ENCODE data around the gene SRRM4. TPM values are rescaled to one million over a fixed set of nuclear protein-coding genes. Genes with fewer than 3 reads are reported as not detected.

SRRM4 gene
- total and polyA plus RNA-seq, 2 experiments from 2014 or later, result 0.53 to 0.63 TPM

DNA sequence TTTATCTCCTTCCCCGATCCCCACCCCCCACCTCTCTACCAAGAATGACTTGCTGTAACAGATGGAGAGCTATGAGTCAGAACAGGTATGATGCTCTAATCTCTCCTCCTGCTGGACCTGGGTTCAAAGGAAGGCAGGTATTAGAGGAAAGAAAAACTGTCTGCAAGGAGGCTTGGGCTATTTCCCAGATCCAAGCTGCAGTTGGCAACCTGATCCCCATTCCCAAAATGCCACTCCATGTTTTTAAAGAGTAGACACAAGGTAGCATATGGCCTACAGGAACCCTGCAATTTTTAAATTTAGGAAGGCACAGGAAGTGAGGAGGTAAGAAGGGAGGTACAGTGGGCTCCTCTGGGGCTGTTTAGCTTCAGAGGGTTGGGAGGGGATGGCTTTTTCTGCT is 33.0 kb downstream of the SRRM4 start:
- no peak overlapping the region for H3K27ac ChIP-seq (ENCODE audit: low read depth)
- no peaks in the 10 kb centered on the region for H4K20me1 ChIP-seq (replicated peaks; ENCODE audit: insufficient read depth)
- H3K27me3 Mint-ChIP-seq (ENCODE audit: insufficient read depth, low read depth, poor library complexity), result peaks cover under 1% of the 10 kb centered on the region
- H3K4me1 ChIP-seq (ENCODE audit: insufficient read depth), result peaks cover 45% of the 10 kb centered on the region
- H3K36me3 ChIP-seq (ENCODE audit: insufficient read depth), result no peaks in the 10 kb centered on the region
- H3K9me2 ChIP-seq (ENCODE audit: insufficient read depth), result no peaks in the 10 kb centered on the region
- H3K9me3 Mint-ChIP-seq, result no peaks in the 10 kb centered on the region
- H3K4me2 ChIP-seq, result no peak overlapping the region
- DNase-seq (ENCODE audit: low spot score) (no peak), ATAC-seq (no peak)
- no peak overlapping the region for H3K4me3 Mint-ChIP-seq
- H3K36me3 Mint-ChIP-seq (ENCODE audit: low read depth), result no peaks in the 10 kb centered on the region
- H3K4me3 ChIP-seq, result no peak overlapping the region
- H3K27me3 ChIP-seq (ENCODE audit: insufficient read depth), result peaks cover 6% of the 10 kb centered on the region; the same call in 1 of the 2 replicates
- no peaks in the 10 kb centered on the region for H3F3A ChIP-seq (replicated peaks; ENCODE audit: low read depth)
- no peaks in the 10 kb centered on the region for H3K79me2 ChIP-seq (replicated peaks; ENCODE audit: insufficient read depth)
- H3K4me1 Mint-ChIP-seq, result peaks cover 47% of the 10 kb centered on the region
- H2AFZ ChIP-seq, result peak overlapping the region; percentile 34; the same call in 1 of the 2 replicates
- TF ChIP-seq NANOG (IDR thresholded peaks at IDR 0.05; ENCODE audit: borderline replicate concordance) (no peak), STAT1 (IDR thresholded peaks at IDR 0.05; ENCODE audit: unreplicated experiment) (no peak), POLR2AphosphoS5 (IDR thresholded peaks at IDR 0.05; ENCODE audit: low read depth) (no peak), ETS1 (IDR thresholded peaks at IDR 0.05) (no peak), ZNF331 (CRISPR knock-in tag; IDR thresholded peaks at IDR 0.05; ENCODE audit: low read depth) (no peak), EZH2 (IDR thresholded peaks at IDR 0.05; ENCODE audit: low read depth, unreplicated experiment) (no peak), EZH2phosphoT487 (IDR thresholded peaks at IDR 0.05; ENCODE audit: unreplicated experiment) (no peak), JUNB (IDR thresholded peaks at IDR 0.05; ENCODE audit: unreplicated experiment) (no peak), ZNF462 (CRISPR knock-in tag; IDR thresholded peaks at IDR 0.05) (no peak), CREB1 (CRISPR knock-in tag; IDR thresholded peaks at IDR 0.05; ENCODE audit: low read depth) (no peak), ZNF114 (CRISPR knock-in tag; IDR thresholded peaks at IDR 0.05) (no peak)
- TF ChIP-seq, protein P1, sequence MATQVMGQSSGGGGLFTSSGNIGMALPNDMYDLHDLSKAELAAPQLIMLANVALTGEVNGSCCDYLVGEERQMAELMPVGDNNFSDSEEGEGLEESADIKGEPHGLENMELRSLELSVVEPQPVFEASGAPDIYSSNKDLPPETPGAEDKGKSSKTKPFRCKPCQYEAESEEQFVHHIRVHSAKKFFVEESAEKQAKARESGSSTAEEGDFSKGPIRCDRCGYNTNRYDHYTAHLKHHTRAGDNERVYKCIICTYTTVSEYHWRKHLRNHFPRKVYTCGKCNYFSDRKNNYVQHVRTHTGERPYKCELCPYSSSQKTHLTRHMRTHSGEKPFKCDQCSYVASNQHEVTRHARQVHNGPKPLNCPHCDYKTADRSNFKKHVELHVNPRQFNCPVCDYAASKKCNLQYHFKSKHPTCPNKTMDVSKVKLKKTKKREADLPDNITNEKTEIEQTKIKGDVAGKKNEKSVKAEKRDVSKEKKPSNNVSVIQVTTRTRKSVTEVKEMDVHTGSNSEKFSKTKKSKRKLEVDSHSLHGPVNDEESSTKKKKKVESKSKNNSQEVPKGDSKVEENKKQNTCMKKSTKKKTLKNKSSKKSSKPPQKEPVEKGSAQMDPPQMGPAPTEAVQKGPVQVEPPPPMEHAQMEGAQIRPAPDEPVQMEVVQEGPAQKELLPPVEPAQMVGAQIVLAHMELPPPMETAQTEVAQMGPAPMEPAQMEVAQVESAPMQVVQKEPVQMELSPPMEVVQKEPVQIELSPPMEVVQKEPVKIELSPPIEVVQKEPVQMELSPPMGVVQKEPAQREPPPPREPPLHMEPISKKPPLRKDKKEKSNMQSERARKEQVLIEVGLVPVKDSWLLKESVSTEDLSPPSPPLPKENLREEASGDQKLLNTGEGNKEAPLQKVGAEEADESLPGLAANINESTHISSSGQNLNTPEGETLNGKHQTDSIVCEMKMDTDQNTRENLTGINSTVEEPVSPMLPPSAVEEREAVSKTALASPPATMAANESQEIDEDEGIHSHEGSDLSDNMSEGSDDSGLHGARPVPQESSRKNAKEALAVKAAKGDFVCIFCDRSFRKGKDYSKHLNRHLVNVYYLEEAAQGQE (IDR thresholded peaks at IDR 0.05; ENCODE audit: unreplicated experiment), result no peak
- TF ChIP-seq, protein P2, sequence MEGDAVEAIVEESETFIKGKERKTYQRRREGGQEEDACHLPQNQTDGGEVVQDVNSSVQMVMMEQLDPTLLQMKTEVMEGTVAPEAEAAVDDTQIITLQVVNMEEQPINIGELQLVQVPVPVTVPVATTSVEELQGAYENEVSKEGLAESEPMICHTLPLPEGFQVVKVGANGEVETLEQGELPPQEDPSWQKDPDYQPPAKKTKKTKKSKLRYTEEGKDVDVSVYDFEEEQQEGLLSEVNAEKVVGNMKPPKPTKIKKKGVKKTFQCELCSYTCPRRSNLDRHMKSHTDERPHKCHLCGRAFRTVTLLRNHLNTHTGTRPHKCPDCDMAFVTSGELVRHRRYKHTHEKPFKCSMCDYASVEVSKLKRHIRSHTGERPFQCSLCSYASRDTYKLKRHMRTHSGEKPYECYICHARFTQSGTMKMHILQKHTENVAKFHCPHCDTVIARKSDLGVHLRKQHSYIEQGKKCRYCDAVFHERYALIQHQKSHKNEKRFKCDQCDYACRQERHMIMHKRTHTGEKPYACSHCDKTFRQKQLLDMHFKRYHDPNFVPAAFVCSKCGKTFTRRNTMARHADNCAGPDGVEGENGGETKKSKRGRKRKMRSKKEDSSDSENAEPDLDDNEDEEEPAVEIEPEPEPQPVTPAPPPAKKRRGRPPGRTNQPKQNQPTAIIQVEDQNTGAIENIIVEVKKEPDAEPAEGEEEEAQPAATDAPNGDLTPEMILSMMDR (conservative IDR thresholded peaks at IDR 0.05; ENCODE audit: low read depth in 2 of 2), result no peak
- no peak overlapping the region for H3K27ac Mint-ChIP-seq
